Left lung (tissue), 10 donors: Measurements from ENCODE around the gene ARHGAP35. TPM values are rescaled to one million over a fixed set of nuclear protein-coding genes. Genes with fewer than 3 reads are reported as not detected.
A peak's percentile ranks its signal among the peaks of the same experiment; 100 is the strongest.
"Not testable (repeated sequence)": the region's sequence is repeated elsewhere in the genome, so short reads cannot be mapped to it uniquely, and the experiment has no call there.

ENCODE experiments used
- ATAC-seq: fragments of 200-7000 bp; cut with Tn5 transposase; one replicate; pipeline ENCODE4 v1.9.1; 2020; ENCODE audit warnings: moderate library complexity
- DNase-seq, 4 donors: peaks; one replicate each; pipeline ENCODE4 v3.0.0-alpha.2; 2013 to 2020
- H3K27ac ChIP-seq, 2 donors: fragments of 200-600 bp; sonication (generic) in 1 of 2; one replicate each; pipeline versions ENCODE4 v1.5.0 to v1.8.0; 2020 to 2021
- H3K27me3 ChIP-seq, 2 donors: fragments of 200-600 bp; sonication (generic) in 1 of 2; one replicate each; pipeline versions ENCODE4 v1.5.0 to v1.8.0; 2020 to 2021
- H3K36me3 ChIP-seq, 2 donors: fragments of 200-600 bp; sonication (generic) in 1 of 2; one replicate each; pipeline versions ENCODE4 v1.5.0 to v1.8.0; 2020 to 2021
- H3K4me1 ChIP-seq, 2 donors: fragments of 200-600 bp; one replicate each; pipeline ENCODE4 v1.8.0; 2021
- H3K4me3 ChIP-seq, 2 donors: fragments of 200-600 bp; sonication (generic) in 1 of 2; one replicate each; pipeline versions ENCODE4 v1.5.0 to v1.8.0; 2020 to 2021; ENCODE audit warnings: mild to moderate bottlenecking in 1 of 2
- H3K9me3 ChIP-seq, 2 donors: fragments of 200-600 bp; sonication (generic) in 1 of 2; one replicate each; pipeline versions ENCODE4 v1.5.0 to v1.8.0; 2020 to 2021
- CTCF ChIP-seq, 2 donors: fragments of 200-600 bp; sonication (generic) in 1 of 2; IDR thresholded peaks; one replicate each; pipeline versions ENCODE4 v1.5.0 to v1.8.0; 2021; ENCODE audit warnings: antibody characterized with exemption in 2 of 2
- intact Hi-C, 2 donors: fragments of 100-400 bp; cut with DNase I; formaldehyde crosslinking; loops; one replicate each; pipeline versions ENCODE4 v1.11.2 to v1.14.2; 2022
- polyA plus RNA-seq, 6 donors: library from polyadenylated mRNA; unstranded; fragments of 120-200 nt; gene quantifications; one replicate each; pipeline ENCODE4 v1.2.1, GENCODE V29; 2013; ENCODE audit not compliant: insufficient read length in 6 of 6
- total RNA-seq, 2 donors: library from RNA; stranded (reverse); fragmentation: NEBNext Ultra II Directional; extraction: Animal tissue kit (Norgen Biotek cat#: 25700); gene quantifications; one replicate each; pipeline ENCODE4 v1.2.1, GENCODE V29; 2021
- donor health status: DM: no; HTN: yes; CAD: no.
- donor health status: DM: no; HTN: no; CAD: no.

ARHGAP35 gene
- total and polyA plus RNA-seq, 8 donors = 35.2 to 54.6 (median 49.7) TPM

- DNase-seq (no peak), ATAC-seq (no peak)
- H3K36me3 ChIP-seq = no peaks in the 10 kb centered on the region
- TF ChIP-seq CTCF (IDR thresholded peaks at IDR 0.05) = no peak
- H3K27ac ChIP-seq = no peak overlapping the region
- intact Hi-C loops = no loop called here
- peaks cover 0 to 16% of the 10 kb centered on the region in 2 donors for H3K4me1 ChIP-seq
- no peak overlapping the region for H3K4me3 ChIP-seq
- no peaks in the 10 kb centered on the region for H3K9me3 ChIP-seq
- H3K27me3 ChIP-seq = no peaks in the 10 kb centered on the region
Measured at GRCh38 chr19:46815833-46816627, 44.8 kb upstream of the ARHGAP35 start.

GRCh38 chr19:46818812-46819211, 42.0 kb upstream of the ARHGAP35 start:
- Histone ChIP-seq H3K9me3 (no peaks in the 10 kb centered on the region), H3K27me3 (no peaks in the 10 kb centered on the region), H3K27ac (no peak overlapping the region), H3K4me3 (no peak overlapping the region), H3K4me1 (peaks cover 0 to 24% of the 10 kb centered on the region in 2 donors), H3K36me3 (no peaks in the 10 kb centered on the region)
- intact Hi-C loops = no loop called here
- DNase-seq (no peak), ATAC-seq (no peak)
- no peak for TF ChIP-seq CTCF (IDR thresholded peaks at IDR 0.05)

- no peak for DNase-seq
- peak; percentile 42 for ATAC-seq
- H3K4me1 ChIP-seq = peaks cover 0 to 23% of the 10 kb centered on the region in 2 donors
- TF ChIP-seq CTCF (IDR thresholded peaks at IDR 0.05) = no peak
- no peaks in the 10 kb centered on the region for H3K27me3 ChIP-seq
- H3K9me3 ChIP-seq = no peaks in the 10 kb centered on the region
- no peaks in the 10 kb centered on the region for H3K36me3 ChIP-seq
- no peak overlapping the region for H3K4me3 ChIP-seq
- intact Hi-C loops = no loop called here
- peak overlapping the region in 1 of 2 donors; percentile 45 for H3K27ac ChIP-seq
Measured at GRCh38 chr19:46821512-46822409, 39.0 kb upstream of the ARHGAP35 start.

- ATAC-seq = peak; percentile 47
- H3K36me3 ChIP-seq, H3K27me3 ChIP-seq, H3K9me3 ChIP-seq, intact Hi-C loops, DNase-seq, H3K4me3 ChIP-seq: not testable (repeated sequence)
- Histone ChIP-seq H3K4me1 (peaks cover 0 to 23% of the 10 kb centered on the region in 2 donors), H3K27ac (peak overlapping the region in 1 of 2 donors; percentile 45)
Measured at GRCh38 chr19:46822410-46822787, 38.4 kb upstream of the ARHGAP35 start.

- intact Hi-C loops = no loop called here
- no peak for DNase-seq
- TF ChIP-seq CTCF (IDR thresholded peaks at IDR 0.05) = no peak
- no peaks in the 10 kb centered on the region for H3K27me3 ChIP-seq
- no peak overlapping the region for H3K4me3 ChIP-seq
- no peak overlapping the region for H3K27ac ChIP-seq
- no peaks in the 10 kb centered on the region for H3K36me3 ChIP-seq
- no peaks in the 10 kb centered on the region for H3K9me3 ChIP-seq
- ATAC-seq = no peak
- peaks cover 0 to 23% of the 10 kb centered on the region in 2 donors for H3K4me1 ChIP-seq
Measured at GRCh38 chr19:46823049-46823448, 37.7 kb upstream of the ARHGAP35 start.
